GM18499 (cell line): Measurements from ENCODE around the gene EML3.
A peak's percentile ranks its signal among the peaks of the same experiment; 100 is the strongest.
"Not testable (repeated sequence)": the region's sequence is repeated elsewhere in the genome, so short reads cannot be mapped to it uniquely, and the experiment has no call there.

Experiments used
- ATAC-seq: cut with Tn5 transposase; IDR thresholded peaks from one replicate; pipeline ENCODE4 v1.9.1; 2021; ENCODE audit warnings: moderate number of reproducible peaks; ENCODE audit not compliant: insufficient read depth, unreplicated experiment

Gene EML3

DNA sequence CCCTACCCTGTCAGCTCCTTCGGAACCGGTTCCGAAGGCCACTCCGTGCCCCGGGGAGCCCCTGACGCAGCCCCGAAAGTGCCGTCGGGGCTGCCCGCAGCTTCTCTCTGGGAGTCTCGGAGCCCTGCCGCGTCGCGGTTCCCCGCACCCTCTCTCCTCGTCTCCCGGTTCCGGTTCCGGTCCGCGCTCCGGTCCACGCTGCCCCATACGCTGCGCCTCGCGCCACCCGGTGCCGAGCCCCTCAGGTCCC is 11.5 kb downstream of the EML3 start:
- no peak for ATAC-seq

DNA sequence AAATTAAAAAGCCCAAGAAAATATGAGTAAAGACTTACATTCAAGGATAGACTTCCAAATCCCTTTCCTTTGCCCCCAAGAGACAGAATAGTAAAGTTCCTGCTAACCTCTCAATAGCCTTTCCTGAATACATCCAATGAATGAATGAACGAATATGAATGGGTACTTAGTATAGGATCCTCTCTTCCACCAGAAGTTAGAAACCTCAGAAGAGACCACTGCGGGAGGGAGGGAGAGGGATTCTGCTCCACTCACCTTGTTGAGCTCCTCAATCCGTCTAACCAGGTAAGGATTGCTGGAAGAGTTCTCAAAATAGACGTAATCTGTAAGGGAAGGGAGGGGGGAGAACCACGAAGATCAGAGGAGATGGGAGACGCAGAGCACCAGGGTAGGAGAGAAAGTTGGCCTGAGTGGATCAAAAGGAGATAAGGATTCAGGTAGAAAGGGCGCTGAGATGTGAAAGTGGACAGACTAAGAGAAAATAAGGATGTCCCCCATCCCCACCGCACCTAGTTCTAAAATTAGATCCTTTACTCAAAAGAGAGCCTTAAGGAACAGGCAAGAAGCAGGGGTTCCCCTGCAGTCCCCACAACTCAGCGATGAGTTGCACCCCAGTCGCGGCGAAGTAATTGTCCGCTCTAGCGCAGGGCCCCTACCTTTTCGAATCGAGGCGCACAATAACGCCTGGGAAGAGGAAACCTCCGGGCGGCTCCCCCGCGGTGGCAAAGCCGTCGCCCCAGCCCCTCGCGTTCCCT is 12.0 kb downstream of the EML3 start:
- ATAC-seq, result no peak

DNA sequence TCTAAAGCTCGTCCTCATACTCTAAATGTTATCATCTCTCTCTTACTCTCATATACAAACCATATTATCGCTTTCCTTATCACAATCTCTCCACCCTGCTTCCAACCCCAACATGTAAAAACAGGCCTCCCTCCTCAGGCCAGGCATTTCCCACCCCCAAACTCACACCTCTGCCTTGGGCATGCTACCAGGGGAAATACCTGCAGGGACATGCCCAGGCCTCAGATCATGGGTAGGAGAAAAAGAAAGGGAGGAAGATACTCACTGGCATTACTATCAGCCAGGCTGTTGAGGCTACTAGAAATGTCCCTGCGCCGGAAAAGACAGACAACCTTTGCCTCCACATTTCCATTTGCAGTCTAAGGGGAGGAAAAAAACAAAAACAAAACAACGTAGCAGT is 12.7 kb downstream of the EML3 start:
- ATAC-seq, result no peak

DNA sequence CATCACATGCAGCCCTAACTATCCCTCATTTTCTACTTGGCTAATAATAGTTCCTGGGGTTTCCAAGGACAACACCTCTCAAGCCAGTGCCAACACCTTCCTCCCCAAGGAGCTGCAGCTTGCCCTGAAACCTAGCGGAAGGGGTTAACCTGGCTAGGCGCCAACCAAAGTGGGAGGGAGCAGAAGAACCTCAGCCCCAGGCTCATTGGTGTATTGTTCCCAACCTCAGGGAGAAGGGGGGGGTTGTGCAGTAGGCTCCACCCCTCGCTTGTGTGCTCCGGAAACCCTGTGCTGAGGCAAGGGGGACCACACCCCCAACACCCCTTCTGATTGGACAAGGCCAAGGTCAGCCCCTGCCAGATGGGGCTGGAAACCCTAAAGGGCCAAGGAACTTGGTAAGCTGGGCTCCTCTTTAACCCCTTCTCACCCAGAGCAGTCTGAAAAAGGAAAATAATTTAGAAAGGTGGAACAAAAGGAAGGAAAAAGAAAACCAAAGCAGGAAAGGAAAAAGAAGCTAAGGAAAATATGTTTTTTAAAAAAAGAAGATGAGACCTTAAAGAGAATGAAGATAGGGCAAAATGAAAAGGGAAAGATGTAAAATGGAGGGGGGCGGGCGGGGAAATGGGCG is 13.4 kb downstream of the EML3 start:
- ATAC-seq, result peak; percentile 33

DNA sequence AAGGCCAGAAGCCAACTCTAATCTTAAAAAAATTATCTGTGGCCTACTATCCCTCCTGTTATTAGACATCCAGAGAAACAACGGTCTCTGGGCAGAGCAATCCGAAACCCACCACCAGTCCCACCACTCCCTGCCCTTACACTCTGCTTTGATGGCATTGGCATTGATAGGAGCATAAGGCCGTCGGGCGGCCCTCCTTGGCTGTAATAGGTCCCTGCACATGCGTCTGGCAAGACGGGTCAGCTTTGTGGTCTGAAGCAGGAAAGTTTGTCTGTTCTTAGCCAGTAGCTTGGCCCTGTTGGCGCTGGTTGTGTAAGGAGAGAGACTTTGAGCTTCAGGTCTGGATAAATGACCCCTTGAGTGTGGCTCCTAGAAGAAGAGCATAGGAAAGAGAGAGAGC is 17.5 kb downstream of the EML3 start:
- no peak for ATAC-seq

DNA sequence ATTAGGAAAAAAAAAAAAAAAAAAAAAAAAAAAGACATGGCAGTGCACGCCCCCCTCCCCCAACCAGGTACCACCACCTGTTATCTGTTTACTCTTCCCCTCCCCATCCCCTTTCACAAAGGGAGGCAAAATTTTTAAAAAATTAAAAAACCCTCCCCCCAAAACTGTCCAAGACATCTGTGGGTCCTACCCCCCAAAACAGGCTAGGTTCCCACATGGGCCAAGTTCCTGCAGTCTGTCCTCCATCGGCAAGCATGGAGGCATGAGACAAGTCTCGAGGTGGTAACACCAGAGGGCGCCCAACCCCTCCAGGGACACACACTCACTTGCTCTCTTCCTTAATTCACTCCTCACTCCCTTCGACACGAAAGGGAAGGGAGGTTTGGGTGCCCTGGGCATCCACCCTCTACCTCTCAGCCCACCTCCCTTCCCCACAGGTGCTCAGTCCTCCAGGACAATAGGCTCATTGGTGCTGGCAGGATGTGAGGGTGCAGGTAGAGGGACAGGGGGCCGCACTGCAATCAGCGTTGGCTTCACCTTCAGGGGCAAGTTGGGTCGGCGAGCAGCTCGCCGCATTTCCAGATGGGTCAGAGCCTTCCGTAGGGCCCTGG is 19.0 kb downstream of the EML3 start:
- ATAC-seq, result no peak

DNA sequence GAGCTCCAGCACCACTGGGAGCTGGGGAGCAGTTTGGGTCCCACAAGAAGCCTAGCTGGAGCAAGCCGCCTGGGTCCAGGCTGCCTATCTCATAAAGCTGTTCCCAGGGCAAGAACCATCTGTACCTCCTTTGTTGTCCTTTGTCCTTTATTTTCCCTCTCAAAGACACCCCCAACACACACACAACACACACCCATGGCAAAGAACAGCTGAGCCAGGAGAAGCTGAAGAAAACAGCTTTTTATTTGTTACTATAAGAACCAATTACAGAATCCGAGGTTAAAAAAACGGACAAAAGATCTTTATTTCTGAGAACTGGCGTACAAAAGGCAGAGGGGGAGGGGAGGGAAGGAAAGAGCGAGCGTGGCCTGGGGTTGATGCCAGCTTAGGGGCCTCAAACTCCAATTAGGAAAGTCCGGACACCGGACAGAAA is 19.6 kb downstream of the EML3 start:
- ATAC-seq, result no peak

DNA sequence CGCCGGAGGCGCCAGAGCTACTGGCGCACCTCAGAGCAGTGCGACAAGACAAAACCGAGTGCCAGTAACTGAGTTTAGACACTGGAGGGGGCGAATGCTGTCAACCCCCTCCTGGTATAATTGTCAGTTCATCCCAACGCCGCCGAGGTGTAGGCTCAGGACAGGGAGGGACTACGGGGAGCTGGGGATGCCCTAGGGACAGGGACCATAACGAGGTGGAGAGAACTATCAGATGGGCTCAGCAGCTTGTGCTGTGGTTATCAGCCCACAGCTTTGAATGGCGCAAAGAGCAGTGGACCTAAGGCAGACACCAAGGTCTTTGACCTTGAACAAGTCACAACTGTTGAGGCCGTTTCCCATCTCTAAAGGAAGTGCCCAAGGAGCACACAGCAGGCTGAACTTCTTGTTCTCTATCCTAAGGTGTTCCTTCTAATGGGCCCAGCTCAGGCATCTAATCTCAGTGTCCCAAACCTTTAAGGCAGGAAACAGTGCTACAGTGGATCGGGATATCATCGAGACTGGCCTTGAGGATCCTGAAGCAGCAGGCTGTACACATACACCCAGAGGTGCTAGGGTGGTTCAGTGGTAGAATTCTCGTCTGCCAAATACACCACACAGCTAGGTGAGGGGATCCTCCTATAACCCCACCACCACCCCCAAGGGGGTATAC is 20.3 kb downstream of the EML3 start:
- ATAC-seq, result peak; percentile 2

DNA sequence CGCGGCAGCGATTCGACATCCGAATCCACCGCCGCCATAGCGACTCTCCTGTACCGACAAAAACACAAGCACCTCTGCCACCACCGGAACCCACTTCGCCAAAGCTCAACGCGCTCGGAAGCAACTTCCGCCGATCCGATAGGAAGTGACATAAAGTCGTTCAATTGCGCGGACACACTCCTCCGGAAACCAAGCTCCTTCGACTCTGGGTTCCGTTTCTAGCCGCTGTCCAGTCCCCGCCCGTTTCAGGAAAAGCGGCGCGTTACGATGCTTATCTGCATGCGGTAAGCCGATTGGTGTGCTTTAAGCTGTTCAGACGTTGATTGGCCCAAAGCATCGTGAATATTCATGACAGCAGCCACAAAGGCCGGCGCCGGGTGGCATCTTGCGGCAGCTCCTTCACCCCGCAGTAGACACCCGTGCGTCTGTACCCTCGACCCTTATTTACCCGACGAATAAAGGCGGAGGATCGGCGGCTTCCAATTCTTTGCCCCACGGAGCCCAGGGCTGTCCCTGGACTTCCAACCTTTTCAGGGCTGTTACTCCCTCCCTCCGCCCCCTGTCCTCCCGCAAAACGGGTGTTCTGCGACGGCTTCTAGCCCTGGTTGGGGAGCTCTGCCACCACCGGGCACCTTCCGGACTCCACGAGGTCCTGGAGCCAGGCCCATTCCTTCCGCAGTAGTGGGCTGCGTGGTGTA is 21.0 kb downstream of the EML3 start, which contains the start of gene TUT1:
Gene TUT1 (minus strand): TSS at position 76 of the 698 bp plus-strand sequence. CDS start 38 bp downstream, at position 38.
- peak; percentile 77 for ATAC-seq

DNA sequence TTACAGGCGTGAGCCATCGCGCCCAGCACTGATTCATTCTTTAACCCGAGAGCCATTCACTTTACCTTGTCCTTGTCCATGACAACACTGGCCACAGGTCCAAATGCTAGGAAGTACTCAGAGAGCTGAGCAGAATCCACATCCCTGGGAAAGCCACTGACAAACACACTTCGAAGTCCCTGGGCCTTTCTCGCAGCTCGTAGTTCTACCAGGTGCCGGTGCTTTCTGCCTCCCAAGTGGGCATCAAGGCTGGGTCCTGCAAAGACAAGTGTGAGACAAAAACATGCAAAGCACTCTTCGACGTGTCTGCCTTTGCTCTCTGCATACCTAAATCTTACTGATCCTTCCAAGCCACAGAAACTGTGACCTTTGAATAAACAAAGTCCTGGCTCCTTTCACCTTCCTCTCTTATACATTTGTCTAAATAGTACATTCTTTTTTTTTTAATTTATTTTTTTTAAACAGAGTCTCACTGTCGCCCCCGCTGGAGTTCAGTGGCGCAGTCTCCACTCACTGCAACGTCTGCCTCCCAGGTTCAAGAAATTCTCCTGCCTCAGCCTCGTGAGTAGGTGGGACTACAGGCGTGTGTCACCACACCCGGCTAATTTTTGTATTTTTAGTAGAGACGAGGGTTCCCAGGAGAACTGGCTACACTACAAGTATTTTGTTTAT is 23.5 kb downstream of the EML3 start:
- no peak for ATAC-seq

DNA sequence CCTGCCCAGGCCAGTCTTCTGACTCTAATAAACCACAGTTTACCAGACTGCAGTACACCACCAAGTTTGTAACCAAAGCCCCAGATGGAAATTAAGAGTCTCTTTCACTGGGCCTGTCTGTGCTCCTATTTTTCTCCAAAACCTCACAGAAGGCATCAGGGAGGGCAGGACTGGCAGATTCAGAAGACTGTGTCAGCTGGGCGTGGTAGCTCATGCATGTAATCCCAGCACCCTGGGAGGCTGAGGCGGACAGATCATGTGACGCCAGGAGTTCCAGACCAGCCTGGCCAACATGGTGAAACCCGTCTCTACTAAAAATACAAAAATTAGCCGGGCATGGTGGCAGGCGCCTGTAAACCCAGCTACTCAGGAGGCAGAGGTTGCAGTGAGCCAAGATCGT is 27.2 kb downstream of the EML3 start:
- not testable (repeated sequence) for ATAC-seq

DNA sequence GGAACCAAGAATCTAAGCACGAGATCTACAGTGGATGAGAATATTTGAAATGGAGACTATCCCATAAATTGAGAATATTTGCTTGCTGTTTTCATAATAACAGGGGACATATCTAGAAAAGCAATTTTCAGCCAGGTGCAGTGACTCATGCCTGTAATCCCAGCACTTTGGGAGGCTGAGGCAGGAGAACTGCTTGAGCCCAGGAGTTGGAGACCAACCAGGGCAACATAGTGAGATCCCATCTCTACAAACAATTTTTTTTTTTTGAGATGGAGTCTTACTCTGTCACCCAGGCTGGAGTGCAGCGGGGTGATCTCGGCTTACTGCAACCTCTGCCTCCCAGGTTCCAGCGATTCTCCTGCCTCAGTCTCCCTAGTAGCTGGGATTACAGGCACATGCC is 30.8 kb downstream of the EML3 start:
- ATAC-seq, result not testable (repeated sequence)

DNA sequence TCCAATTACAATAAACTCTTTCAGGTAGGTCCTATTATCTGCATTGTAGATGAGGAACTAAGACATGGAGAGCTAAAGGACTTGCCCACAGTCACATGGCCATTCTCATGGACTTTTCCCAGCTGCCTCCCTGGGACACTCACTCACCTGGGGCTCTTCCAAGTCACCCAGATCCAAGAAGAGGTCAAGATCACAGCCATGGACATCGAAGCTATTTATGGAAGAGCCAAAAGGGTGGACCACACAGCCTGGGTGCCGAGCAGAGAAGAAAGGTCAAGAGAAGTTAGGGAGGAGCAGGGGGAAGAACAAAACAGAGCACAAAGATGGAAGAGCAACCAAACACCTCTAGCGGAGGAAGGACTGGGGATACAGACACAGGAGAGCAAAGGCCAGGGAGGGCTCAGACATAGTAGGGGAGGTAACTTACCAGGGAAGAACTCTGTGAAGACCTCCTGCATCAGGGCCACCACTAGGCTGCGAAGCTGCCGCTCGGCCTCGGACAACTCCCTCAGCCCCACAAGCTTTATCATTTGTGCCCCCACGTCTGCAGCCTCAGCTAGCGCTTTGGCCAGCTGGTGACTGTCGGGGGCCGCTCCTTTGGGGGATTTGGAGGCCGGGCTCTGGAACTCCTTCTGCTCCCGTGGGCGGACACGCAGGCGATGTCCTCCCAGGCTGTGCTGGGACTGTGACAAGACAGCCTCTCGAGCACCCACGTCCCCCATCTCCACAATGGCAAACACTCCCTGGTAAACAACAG is 31.4 kb downstream of the EML3 start:
- ATAC-seq, result no peak

DNA sequence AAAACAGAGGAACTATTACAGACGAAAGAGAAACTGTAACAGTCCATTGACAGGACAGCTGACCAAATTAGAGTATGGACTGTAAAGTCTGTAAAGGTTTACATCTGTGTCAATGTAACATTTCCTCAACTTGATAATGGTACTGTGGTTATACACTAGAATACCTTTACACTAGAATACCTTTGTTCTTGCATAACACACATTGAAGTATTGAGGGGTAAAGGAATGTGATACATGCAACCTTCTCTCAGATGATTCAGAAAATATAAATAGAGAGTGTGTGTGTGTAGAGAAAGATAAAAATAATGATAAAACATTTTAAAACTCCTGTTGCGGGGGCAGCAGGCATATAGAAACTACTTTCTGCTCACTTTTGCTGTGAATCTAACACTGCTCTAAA is 33.3 kb downstream of the EML3 start:
- no peak for ATAC-seq

DNA sequence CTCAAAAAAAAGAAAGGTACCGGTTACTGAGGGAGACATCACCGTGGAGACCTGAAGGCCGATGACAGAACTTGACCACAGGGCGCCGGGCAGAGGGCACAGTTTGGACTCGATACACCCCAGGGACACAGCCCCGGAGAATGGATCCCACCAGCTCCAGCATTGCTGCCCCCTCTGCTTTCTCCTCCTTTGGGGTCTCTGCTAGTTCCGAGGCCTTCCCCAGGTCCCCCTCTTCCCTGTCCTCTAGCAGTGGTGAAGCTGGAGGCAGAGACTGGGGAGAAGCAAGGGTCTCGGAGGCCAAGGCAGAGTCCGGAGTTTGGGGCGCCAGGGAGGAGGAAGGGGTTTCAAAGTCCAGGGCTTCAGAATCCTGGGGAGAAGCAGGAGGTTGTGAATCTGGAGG is 34.0 kb downstream of the EML3 start:
- no peak for ATAC-seq

DNA sequence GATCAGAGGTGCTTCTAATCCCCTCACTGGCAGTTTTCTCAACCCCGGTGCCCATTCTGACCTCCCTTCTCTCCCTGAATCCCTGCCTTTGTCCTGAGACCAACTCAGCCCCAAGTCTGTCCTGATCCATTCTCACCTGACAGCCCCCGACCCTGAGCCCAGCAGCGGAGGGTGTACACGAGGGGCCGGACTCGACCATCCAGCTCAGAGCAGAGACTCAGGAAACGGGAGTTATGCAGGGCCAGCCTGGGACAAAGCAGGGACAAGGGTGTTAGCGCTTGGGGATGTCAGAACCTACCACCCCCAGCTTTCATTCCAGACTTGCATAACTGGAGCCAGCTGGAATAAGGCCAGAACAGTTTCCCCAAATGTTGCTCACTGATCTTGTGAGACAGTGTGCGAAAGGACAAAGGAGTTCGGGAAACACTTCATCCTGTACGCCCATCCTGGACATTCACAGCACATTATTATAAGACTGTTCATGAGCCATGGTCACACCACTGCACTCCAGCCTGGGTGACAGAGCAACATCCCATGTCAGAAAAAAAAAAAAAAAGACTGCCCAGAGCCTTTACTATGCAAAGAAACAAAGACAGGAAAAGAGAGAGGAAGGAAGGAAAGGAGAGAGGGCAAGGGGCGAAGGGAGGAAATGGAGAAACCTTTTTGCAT is 35.4 kb downstream of the EML3 start:
- no peak for ATAC-seq

DNA sequence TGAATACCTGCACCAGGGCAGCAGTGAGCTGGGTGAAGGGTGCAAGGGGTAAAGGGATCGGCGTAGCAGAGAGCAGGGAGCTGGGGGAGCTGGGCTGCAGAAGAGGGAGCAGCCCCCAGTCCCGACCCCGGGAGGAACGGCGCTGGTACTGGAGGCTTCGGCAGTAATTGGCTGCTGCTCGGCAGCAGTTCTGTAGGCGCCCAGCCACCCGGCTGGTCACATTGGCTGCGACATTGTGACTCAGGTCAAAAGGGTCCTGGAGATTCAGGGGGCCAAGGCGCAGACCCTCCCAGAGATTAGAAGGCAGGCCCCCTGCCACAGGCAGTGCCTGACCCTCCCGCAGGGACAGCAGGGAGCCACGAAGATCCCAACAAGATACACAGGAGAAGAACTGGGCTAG is 36.7 kb downstream of the EML3 start:
- ATAC-seq, result no peak

DNA sequence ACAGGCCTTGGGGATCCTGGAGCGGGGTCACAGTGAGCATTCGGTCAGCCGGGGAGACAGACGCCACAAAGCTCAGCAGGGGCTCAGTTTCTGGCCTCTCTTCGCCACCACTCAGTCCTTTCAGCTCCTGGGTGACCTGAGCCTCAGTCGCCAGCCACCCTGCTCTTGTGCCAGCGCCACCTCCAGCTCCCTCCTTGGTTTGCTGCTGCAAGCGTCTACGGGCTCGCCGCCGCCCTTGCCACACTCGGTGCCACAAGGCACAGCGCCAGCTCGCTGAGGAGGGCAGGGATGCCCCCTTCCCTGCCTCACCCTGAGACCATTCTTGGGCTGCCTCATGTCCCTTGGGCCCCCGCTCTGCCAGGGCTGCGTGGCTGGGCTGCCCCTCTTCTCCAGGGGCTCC is 37.4 kb downstream of the EML3 start:
- ATAC-seq, result no peak
